ENCODE measurements around the gene SEC22C.

GRCh38 chr3:42556089-42556632 is 25.6 kb downstream of the SEC22C start:
- TF ChIP-seq CTCF (IDR thresholded peaks at IDR 0.05; ENCODE audit: insufficient read depth, low read length, poor library complexity, severe bottlenecking) (no peak), EZH2phosphoT487 (conservative IDR thresholded peaks at IDR 0.05; ENCODE audit: low read length) (no peak)
